GM18511 (cell line): ENCODE data around the gene TSEN2.
"Not testable (repeated sequence)": the region's sequence is repeated elsewhere in the genome, so short reads cannot be mapped to it uniquely, and the experiment has no call there.

Experiments
- ATAC-seq: cut with Tn5 transposase; IDR thresholded peaks from one replicate; pipeline ENCODE4 v1.9.1; 2021; ENCODE audit warnings: mild to moderate bottlenecking, moderate library complexity; ENCODE audit not compliant: unreplicated experiment

The TSEN2 gene

GRCh38 chr3:12484198-12484982 is at the start of gene TSEN2:
TSS of gene TSEN2 (plus strand) at chr3:12484480. CDS start at chr3:12489801, 5,321 bp downstream.
- ATAC-seq: peak; percentile 93

DNA sequence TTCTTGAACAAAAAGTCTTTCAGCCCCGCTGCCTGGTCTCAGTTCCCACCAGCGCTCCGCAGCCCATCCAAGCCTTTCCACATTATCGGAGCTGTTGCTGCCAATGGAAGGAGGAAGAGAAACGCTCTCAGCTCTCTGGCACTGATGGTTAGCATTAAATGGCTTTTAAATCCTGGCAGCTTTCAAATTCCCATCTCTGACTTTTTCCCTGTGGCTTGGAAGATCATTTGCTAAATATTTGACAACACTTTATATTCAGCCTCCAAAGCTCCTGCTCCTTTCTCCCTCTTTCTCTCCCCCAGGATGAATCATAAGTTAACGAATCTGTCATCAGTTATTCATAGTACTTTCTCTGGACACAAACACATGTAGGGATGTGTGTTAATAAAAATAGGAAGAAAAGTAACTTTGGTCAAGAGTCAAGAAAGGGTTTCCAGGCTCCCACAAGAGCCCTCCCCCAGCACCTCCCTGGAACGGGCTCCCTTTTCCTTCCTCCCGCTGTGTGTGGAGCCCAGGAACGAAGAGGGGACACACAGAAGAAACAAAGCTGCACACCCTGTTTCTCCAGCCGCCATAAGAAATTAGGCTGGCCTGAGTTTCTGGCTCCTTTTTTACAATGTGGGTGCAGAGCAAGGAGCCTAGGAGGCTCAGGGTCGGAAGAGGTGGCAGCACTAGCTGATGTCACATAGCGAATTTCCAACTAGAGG is 47.6 kb upstream of the TSEN2 start:
- ATAC-seq: no peak

- no peak for ATAC-seq
Measured at GRCh38 chr3:12437221-12437605, 47.1 kb upstream of the TSEN2 start.

DNA sequence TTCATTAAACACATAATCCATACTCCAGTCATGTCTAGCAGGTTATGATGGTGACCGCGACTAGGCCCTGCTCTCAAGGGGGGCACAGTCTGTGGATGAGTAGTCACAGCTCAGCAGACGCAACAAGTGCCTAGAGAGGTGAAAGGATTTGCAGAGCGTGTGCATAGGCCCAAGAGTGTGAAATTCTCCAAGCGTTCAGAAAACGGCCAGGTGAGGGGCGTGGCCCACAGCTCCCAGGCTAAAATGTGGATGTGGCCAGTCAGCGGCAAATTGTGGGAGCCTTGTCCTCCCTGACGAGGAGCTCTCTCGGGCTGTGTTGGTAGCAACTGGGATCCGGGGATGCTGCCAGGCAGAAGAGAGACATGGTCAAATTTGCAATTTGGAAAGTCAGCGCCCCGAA is 46.4 kb upstream of the TSEN2 start:
- no peak for ATAC-seq

DNA sequence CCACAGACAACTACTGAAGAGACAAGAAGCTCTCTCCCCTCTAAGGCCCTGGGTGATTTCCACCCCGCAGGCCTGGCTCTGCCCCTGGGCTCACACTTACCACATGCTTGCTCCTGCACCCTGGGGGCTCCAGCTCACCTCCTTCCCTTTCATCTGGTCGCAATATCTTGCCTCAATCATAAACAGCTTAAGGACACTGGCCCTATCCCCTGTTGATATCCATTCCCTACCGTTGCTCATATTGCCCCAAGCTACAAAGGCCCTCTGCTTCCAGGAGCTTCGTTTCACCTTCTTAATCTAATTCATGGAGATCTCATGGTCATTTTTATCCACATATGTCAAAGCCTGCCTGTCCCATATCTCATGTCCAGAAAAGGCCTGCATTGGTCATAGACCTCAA is 46.0 kb upstream of the TSEN2 start:
- ATAC-seq: no peak

DNA sequence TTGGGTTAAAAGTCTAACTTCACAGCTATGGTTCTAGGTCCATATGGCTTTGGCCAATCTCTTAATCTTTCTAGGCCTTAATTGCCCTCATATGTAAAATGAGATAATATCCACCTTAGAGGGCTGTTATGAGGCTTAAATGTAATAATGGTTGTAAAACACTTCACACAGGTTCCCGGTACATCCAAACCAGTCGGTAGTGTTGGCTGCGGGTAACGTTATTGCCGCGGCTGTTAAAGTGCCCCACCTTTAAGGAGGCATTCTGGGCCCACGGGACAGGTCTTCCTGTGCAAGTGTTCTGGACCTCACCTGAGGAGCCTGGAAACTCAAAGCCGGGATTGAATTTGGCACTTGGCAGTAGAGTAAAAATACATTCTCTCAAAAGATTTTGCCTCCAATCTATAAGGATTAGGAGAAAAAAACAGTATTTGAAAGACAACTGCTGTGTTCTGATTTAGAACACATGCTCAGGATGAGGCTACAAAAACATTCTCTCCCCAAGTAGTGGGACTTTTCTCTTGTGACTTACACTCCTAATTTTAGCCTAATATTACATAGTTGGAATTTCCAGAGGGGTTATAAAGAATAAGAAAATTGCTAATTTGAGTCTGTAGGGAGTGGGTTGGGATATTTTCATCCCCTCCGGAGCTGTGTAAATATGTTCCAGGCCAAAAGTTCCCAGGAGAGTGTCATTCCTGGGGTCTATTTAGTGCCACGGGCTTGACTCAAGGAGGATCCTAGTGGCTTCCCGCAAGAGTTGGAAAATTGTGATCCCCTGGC is 44.9 kb upstream of the TSEN2 start:
- no peak for ATAC-seq

- no peak for ATAC-seq
Measured at GRCh38 chr3:12440927-12441714, 43.2 kb upstream of the TSEN2 start.

- ATAC-seq: no peak
Measured at GRCh38 chr3:12442654-12443501, 41.4 kb upstream of the TSEN2 start.

GRCh38 chr3:12443781-12444522 is 40.3 kb upstream of the TSEN2 start:
- ATAC-seq: no peak

- ATAC-seq: no peak
Measured at GRCh38 chr3:12444582-12445471, 39.5 kb upstream of the TSEN2 start.

DNA sequence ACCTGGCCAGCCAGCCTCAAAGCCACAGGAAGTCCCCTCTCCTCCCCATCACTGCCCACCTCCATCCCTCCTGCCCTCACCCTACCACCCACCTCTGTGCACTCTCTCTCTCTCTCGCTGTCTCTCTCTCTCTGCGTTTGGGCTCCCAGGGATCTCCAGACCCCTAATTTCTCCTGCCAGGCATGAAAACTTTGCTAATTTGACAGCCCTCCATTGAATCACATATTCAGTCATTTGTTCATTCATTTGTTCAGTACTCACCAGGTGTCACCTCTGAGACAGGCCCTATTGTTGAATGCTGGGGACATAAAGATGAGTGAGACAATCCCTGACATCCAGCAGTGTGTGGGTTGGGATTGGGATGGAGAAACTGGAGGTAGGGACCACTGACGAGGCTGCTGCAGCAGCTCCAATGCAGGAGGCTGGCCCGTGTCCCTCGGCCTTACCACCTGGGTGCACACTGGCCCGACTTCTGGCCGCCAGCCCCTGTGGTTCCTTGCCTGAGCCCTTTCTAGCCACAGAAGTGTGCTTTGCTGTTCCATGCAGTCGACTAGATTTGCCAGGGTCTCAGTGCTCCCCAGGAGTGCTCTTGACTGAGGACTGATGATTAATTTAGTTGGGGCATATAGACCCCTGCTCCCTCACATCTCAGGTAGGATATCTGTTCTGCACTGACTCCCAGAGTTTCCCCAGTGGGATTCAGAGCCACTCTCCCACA is 38.6 kb upstream of the TSEN2 start:
- ATAC-seq: no peak

DNA sequence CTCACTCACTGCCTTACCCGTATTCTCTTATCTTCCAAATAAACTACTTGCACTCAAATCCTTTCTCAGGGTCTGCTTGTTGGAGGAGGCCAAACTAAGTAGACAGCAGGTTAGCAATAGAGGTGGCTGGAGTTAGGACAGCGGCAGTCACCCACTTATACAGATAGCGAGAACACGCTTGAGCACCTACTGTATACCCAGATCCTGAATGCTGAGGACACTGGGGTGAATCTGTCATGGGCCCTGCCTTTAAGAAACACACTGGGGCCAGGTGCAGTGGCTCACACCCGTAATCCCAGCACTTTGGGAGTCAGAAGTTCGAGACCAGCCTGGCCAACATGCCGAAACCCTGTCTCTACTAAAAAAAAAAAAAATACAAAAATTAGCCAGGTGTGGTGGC is 38.0 kb upstream of the TSEN2 start:
- ATAC-seq: no peak

DNA sequence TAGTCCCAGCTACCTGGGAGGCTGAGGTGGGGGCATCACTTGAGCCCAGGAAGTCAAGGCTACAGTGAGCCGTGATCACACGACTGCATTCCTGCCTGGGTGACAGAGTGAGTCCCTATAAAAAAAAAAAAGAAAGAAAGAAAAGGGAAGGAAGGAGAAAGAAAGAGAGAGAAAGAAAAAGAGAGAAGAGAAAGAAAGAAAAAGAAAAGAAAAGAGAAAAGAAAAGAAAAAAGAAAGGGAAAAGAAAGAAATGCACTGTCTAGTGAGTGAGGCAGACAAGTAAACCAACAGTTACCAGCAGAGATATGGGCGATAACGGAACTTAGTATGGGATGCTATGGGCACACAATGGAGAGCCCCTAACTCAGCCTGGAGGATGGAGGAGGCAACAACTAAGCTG is 37.2 kb upstream of the TSEN2 start:
- ATAC-seq: no peak

GRCh38 chr3:12448404-12449202 is 35.7 kb upstream of the TSEN2 start:
- ATAC-seq: not testable (repeated sequence)

- ATAC-seq: no peak
Measured at GRCh38 chr3:12449889-12450682, 34.2 kb upstream of the TSEN2 start.

- no peak for ATAC-seq
Measured at GRCh38 chr3:12451481-12451880, 32.8 kb upstream of the TSEN2 start.
